GM18505 (cell line): ENCODE data around the gene NCKAP5.

Source experiments
- ATAC-seq: cut with Tn5 transposase; IDR thresholded peaks from one replicate; pipeline ENCODE4 v1.9.1; 2021; ENCODE audit not compliant: unreplicated experiment
- POLR2A ChIP-seq: IDR thresholded peaks from 4 replicates; pipeline ENCODE4 v1.6.1; 2011; ENCODE audit warnings: borderline replicate concordance; ENCODE audit not compliant: insufficient read depth, insufficient read length; ENCODE audit errors: extremely low read depth

Gene NCKAP5

GRCh38 chr2:133122529-133122928 is 445.7 kb downstream of the NCKAP5 start:
- ATAC-seq, result no peak
- TF ChIP-seq POLR2A, result no peak

GRCh38 chr2:133120310-133120709 is 448.0 kb downstream of the NCKAP5 start:
- no peak for TF ChIP-seq POLR2A
- ATAC-seq, result no peak

GRCh38 chr2:133110201-133110600 is 458.1 kb downstream of the NCKAP5 start:
- ATAC-seq, result no peak
- no peak for TF ChIP-seq POLR2A

GRCh38 chr2:133109772-133110171 is 458.5 kb downstream of the NCKAP5 start:
- TF ChIP-seq POLR2A, result no peak
- ATAC-seq, result no peak

GRCh38 chr2:133107058-133107815 is 461.0 kb downstream of the NCKAP5 start:
- no peak for TF ChIP-seq POLR2A

GRCh38 chr2:133104871-133105270 is 463.4 kb downstream of the NCKAP5 start:
- no peak for ATAC-seq
- no peak for TF ChIP-seq POLR2A

More at GRCh38 chr2:133107058-133107815, 461.0 kb downstream of the NCKAP5 start:
- no peak for ATAC-seq

GRCh38 chr2:133098787-133099186 is 469.5 kb downstream of the NCKAP5 start:
- no peak for TF ChIP-seq POLR2A
- ATAC-seq, result no peak

GRCh38 chr2:133097666-133098065 is 470.6 kb downstream of the NCKAP5 start:
- TF ChIP-seq POLR2A, result no peak
- no peak for ATAC-seq

GRCh38 chr2:133092571-133092970 is 475.7 kb downstream of the NCKAP5 start:
- no peak for TF ChIP-seq POLR2A
- ATAC-seq, result no peak

- no peak for ATAC-seq
- no peak for TF ChIP-seq POLR2A
Observed at GRCh38 chr2:133090358-133090757, 477.9 kb downstream of the NCKAP5 start.

- TF ChIP-seq POLR2A, result no peak
- no peak for ATAC-seq
Observed at GRCh38 chr2:133086176-133086575, 482.1 kb downstream of the NCKAP5 start.

- no peak for ATAC-seq
- no peak for TF ChIP-seq POLR2A
Observed at GRCh38 chr2:133085646-133086045, 482.6 kb downstream of the NCKAP5 start.

- no peak for ATAC-seq
- TF ChIP-seq POLR2A, result no peak
Observed at GRCh38 chr2:133082034-133082433, 486.2 kb downstream of the NCKAP5 start.

GRCh38 chr2:133080822-133081221 is 487.4 kb downstream of the NCKAP5 start:
- no peak for ATAC-seq
- no peak for TF ChIP-seq POLR2A
